Suppressor macrophage treated with lipopolysaccharide for 4 hours (primary cell): ENCODE results near the gene ATP13A2.
"Not testable (repeated sequence)": the region's sequence is repeated elsewhere in the genome, so short reads cannot be mapped to it uniquely, and the experiment has no call there.

ENCODE experiments used
- DNase-seq: peaks from one replicate; pipeline ENCODE4 v3.0.0-alpha.2; 2020

The ATP13A2 gene

DNA sequence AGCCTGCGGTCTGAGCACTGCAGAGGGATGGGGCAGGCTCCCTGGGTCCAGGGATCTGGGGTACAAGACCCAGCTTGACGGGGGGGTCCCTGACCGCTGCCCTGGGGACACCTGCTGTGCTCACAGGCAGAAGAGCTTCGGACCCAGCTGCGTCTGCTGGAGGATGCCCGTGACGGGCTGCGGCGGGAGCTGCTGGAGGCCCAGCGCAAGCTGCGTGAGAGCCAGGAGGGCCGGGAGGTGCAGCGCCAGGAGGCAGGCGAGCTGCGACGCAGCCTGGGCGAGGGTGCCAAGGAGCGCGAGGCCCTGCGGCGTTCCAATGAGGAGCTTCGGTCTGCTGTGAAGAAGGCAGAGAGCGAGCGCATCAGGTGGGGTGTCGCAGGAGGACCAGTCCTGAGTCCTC is 56.5 kb downstream of the ATP13A2 start:
- DNase-seq: no peak

- DNase-seq: no peak
These were observed 57.1 kb downstream of the ATP13A2 start for GRCh38 chr1:16954579-16954978.

GRCh38 chr1:16952376-16952775 is 59.4 kb downstream of the ATP13A2 start:
- not testable (repeated sequence) for DNase-seq

- not testable (repeated sequence) for DNase-seq
These were observed 62.7 kb downstream of the ATP13A2 start for GRCh38 chr1:16949026-16949425.

- DNase-seq: not testable (repeated sequence)
These were observed 63.3 kb downstream of the ATP13A2 start for GRCh38 chr1:16948282-16948891.

GRCh38 chr1:16946646-16947045 is 65.1 kb downstream of the ATP13A2 start:
- no peak for DNase-seq

DNA sequence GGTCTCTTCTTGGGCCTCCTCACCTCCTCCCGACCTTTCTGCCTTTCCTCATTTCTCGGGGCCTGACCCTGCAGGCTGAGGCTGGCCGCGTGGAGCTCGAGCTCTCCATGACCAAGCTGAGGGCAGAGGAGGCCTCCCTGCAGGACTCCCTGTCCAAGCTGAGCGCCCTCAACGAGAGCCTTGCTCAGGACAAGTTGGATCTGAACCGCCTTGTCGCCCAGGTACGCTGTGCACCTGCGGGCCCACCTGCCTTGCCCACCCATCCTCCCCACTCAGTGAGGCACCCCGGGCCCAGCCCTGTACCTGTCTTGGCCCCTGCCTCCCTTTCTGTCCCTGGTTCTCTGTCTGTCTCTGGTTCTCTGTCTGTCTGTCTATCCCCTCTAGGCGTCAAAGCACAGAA is 65.5 kb downstream of the ATP13A2 start:
- DNase-seq: not testable (repeated sequence)

- not testable (repeated sequence) for DNase-seq
These were observed 66.2 kb downstream of the ATP13A2 start for GRCh38 chr1:16945512-16945911.

DNA sequence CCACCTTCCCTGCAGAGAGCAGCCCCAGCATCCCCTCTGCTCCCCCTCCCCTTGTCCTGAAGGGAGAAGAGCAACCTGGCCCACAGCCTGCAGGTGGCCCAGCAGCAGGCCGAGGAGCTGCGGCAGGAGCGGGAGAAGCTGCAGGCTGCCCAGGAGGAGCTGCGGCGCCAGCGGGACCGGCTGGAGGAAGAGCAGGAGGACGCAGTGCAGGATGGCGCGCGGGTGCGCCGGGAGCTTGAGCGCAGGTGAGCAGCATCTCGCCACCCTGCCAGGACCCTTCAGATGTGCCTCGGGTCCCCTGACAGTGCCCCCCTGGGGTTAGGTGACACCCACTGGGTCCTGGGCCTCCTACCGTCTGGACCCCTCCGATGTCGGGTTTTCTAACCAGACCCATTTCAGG is 67.7 kb downstream of the ATP13A2 start:
- no peak for DNase-seq

DNA sequence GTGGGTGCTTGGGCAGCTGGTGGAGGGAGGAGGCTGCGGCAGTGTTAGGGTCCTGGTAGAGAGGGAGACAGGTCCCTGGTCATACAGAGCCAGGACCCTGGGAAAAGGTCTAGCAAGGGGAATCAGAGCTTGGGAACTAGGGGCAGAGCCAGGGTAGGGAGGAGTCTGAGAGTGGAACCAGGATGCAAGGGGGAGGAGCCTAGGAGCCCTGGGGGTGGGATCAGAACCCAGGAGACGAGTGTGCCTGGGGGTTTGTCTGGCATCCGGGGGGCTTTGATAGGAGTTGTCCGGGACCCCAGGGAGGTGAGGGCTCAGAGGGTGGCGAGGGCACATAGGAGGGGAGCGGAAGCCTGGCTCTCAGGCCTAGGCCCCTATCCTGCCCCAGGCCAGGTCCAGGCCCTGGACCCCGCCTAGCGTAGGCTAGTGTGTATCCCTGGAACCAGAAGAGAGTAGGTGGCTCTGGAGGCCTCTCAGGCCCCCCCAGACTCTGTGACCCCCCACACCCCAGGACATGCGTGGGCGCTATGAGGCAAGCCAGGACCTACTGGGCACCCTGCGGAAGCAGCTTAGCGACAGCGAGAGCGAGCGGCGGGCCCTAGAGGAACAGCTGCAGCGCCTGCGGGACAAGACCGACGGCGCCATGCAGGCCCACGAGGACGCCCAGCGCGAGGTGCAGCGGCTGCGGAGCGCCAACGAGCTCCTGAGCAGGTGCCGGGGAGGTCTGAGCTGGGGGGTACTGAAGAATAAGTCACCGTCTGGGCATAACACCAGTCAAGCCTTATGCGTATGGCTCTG is 72.1 kb downstream of the ATP13A2 start:
- not testable (repeated sequence) for DNase-seq

GRCh38 chr1:16938351-16939321 is 73.1 kb downstream of the ATP13A2 start:
- no peak for DNase-seq

- DNase-seq: not testable (repeated sequence)
These were observed 75.1 kb downstream of the ATP13A2 start for GRCh38 chr1:16936580-16936979.
